ENCODE measurements around the gene CDK5. TPM values are rescaled to one million over a fixed set of nuclear protein-coding genes. Genes with fewer than 3 reads are reported as not detected.

Gene CDK5
- total and polyA plus RNA-seq, 9 of the 15 experiments (the other 6 are each of a cell fraction or from before 2014, with no cell fraction given), result 3.2 to 38.0 (median 27.5) TPM

DNA sequence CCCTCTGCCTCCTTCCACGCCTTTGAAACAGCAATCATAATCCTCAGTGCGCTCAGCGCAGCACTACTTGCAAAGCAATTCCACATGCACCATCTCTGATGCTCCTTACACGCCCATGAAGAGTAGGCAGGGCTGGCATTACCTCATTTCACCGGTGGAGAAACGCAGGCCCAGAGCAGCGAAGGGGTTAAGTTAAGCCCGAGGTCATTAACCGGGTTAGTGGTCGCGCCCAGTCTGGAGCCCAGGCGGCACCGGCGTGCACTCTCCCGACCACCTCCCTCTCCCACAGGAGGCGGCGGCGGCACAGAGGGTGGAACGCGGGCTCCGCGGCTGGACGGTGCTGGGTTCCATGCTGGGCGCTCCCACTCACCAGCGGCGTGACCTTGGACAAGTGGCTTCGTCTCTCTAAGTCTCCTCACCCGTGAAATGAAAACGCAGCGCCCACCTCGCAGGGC, 22.4 kb upstream of the CDK5 start (continued):
- TF ChIP-seq NR4A1 (CRISPR knock-in tag; IDR thresholded peaks at IDR 0.05) (no peak), NR4A1 (tag; IDR thresholded peaks at IDR 0.05) (no peak), SIN3B (IDR thresholded peaks at IDR 0.05; ENCODE audit: low read depth) (no peak), HDGF (IDR thresholded peaks at IDR 0.05) (0 out of 2 replicates have a peak, but pooled peaks have one; percentile 50), ARID1B (IDR thresholded peaks at IDR 0.05) (peak; percentile 44; the same call in 1 of the 2 replicates), ZNF589 (CRISPR knock-in tag; IDR thresholded peaks at IDR 0.05; ENCODE audit: low read depth) (0 out of 2 replicates have a peak, but pooled peaks have one; percentile 29), POLR2H (tag; IDR thresholded peaks at IDR 0.05; ENCODE audit: low read depth) (no peak), RCOR1 (IDR thresholded peaks at IDR 0.05; ENCODE audit: borderline replicate concordance in 1 of 2, low read depth in 2 of 2, low read length in 2 of 2) (no peak), CREM (IDR thresholded peaks at IDR 0.05; ENCODE audit: low read depth) (no peak), ESRRB (CRISPR knock-in tag; IDR thresholded peaks at IDR 0.05; ENCODE audit: borderline replicate concordance) (no peak), HNRNPH1 (optimal IDR thresholded peaks at IDR 0.05; ENCODE audit: low read depth, low read length) (no peak)
- TF ChIP-seq, protein P1, sequence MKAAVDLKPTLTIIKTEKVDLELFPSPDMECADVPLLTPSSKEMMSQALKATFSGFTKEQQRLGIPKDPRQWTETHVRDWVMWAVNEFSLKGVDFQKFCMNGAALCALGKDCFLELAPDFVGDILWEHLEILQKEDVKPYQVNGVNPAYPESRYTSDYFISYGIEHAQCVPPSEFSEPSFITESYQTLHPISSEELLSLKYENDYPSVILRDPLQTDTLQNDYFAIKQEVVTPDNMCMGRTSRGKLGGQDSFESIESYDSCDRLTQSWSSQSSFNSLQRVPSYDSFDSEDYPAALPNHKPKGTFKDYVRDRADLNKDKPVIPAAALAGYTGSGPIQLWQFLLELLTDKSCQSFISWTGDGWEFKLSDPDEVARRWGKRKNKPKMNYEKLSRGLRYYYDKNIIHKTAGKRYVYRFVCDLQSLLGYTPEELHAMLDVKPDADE (conservative IDR thresholded peaks at IDR 0.05; ENCODE audit: control insufficient read depth, low read depth, low read length), result 0 out of 2 replicates have a peak, but pooled peaks have one; percentile 23
- TF ChIP-seq, protein P2, sequence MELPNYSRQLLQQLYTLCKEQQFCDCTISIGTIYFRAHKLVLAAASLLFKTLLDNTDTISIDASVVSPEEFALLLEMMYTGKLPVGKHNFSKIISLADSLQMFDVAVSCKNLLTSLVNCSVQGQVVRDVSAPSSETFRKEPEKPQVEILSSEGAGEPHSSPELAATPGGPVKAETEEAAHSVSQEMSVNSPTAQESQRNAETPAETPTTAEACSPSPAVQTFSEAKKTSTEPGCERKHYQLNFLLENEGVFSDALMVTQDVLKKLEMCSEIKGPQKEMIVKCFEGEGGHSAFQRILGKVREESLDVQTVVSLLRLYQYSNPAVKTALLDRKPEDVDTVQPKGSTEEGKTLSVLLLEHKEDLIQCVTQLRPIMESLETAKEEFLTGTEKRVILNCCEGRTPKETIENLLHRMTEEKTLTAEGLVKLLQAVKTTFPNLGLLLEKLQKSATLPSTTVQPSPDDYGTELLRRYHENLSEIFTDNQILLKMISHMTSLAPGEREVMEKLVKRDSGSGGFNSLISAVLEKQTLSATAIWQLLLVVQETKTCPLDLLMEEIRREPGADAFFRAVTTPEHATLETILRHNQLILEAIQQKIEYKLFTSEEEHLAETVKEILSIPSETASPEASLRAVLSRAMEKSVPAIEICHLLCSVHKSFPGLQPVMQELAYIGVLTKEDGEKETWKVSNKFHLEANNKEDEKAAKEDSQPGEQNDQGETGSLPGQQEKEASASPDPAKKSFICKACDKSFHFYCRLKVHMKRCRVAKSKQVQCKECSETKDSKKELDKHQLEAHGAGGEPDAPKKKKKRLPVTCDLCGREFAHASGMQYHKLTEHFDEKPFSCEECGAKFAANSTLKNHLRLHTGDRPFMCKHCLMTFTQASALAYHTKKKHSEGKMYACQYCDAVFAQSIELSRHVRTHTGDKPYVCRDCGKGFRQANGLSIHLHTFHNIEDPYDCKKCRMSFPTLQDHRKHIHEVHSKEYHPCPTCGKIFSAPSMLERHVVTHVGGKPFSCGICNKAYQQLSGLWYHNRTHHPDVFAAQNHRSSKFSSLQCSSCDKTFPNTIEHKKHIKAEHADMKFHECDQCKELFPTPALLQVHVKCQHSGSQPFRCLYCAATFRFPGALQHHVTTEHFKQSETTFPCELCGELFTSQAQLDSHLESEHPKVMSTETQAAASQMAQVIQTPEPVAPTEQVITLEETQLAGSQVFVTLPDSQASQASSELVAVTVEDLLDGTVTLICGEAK (IDR thresholded peaks at IDR 0.05), result 0 out of 2 replicates have a peak, but pooled peaks have one; percentile 42
- TF ChIP-seq, protein P2 (CRISPR knock-in tag; IDR thresholded peaks at IDR 0.05), result no peak

Data from K562 (cell line).